HepG2 (cell line): Measurements from ENCODE around the gene RNF208. TPM values are rescaled to one million over a fixed set of nuclear protein-coding genes. Genes with fewer than 3 reads are reported as not detected.

ENCODE experiments used
- ATAC-seq: fragments of 200-7000 bp; cut with Tn5 transposase; 3 replicates; pipeline ENCODE4 v1.9.1; 2020; ENCODE audit warnings: mild to moderate bottlenecking, moderate library complexity
- BruUV-seq: library from RNA; stranded (reverse); fragments of 400-500 nt; replicated peaks from 2 replicates; lab custom pipeline; 2021; lab: Mats Ljungman, UMichigan
- CTCF ChIA-PET: fragments of 300-600 bp; formaldehyde crosslinking; extraction: SDS; loops from one replicate; lab custom pipeline; 2021; ENCODE audit warnings: low total read pairs, inconsistent platforms, low intra/inter-chr PET ratio; lab: Yijun Ruan, JAX
- POLR2A ChIA-PET: fragments of 350-600 bp; sonication (Branson Sonifier 250); formaldehyde crosslinking; loops from one replicate; lab custom pipeline; 2020; ENCODE audit warnings: antibody characterized with exemption, inconsistent platforms; lab: Yijun Ruan, JAX
- DNase-seq: peaks from one replicate; pipeline ENCODE4 v3.0.0-alpha.2; 2015; ENCODE audit warnings: low spot score
- FAIRE-seq: peaks from 3 replicates; lab custom pipeline; 2011; peaks lifted over from hg19 to GRCh38; lab: Jason Lieb, UNC
- H2AFZ ChIP-seq: one replicate; pipeline ENCODE4 v1.6.1; 2011; ENCODE audit warnings: low read length, inconsistent platforms
- H3K27ac ChIP-seq: fragments of 300-600 bp; 3 replicates; pipeline ENCODE4 v1.8.0; 2011; ENCODE audit warnings: mixed run types, mild to moderate bottlenecking, mixed read lengths, low read length, inconsistent platforms; ENCODE audit not compliant: insufficient read depth; ENCODE audit errors: extremely low read length
- H3K27me3 ChIP-seq, 2 experiments: fragments of 200-600 bp in 1 of 2; 2 replicates in 1 of 2; 3 replicates in 1 of 2; pipeline versions ENCODE4 v1.6.0 to v1.8.0; 2011; ENCODE audit warnings: low read length in 2 of 2, mild to moderate bottlenecking in 2 of 2, moderate library complexity in 2 of 2, inconsistent platforms in 1 of 2; ENCODE audit not compliant: insufficient read depth in 2 of 2, control insufficient read depth in 1 of 2
- H3K36me3 ChIP-seq, 2 experiments: fragments of 200-600 bp in 1 of 2; replicated peaks in 1 of 2; 2 replicates in 1 of 2; 3 replicates in 1 of 2; pipeline versions ENCODE4 v1.5.1 to v1.8.0; 2011; ENCODE audit warnings: low read length in 2 of 2, inconsistent platforms in 1 of 2; ENCODE audit not compliant: insufficient read depth in 2 of 2, control insufficient read depth in 1 of 2
- H3K4me1 ChIP-seq: 2 replicates; pipeline ENCODE4 v1.5.1; 2012; ENCODE audit warnings: low read length, inconsistent platforms; ENCODE audit not compliant: insufficient read depth
- H3K4me2 ChIP-seq: 2 replicates; pipeline ENCODE4 v1.6.0; 2011; ENCODE audit warnings: low read depth, low read length, inconsistent platforms
- H3K4me3 ChIP-seq, 3 experiments: fragments of 200-600 bp in 1 of 3; sonication (generic), shearing (Covaris generic) in 1 of 3; replicated peaks in 1 of 3; 2 replicates each; pipeline ENCODE4 v1.5.1; 2011 to 2016; ENCODE audit warnings: low read length in 3 of 3, inconsistent platforms in 2 of 3, low read depth in 2 of 3, mild to moderate bottlenecking in 2 of 3, control low read depth in 1 of 3, mixed read lengths in 1 of 3; ENCODE audit not compliant: insufficient read depth in 1 of 3
- H3K79me2 ChIP-seq: one replicate; pipeline ENCODE4 v1.6.1; 2011; ENCODE audit warnings: low read length, inconsistent platforms; ENCODE audit not compliant: insufficient read depth
- H3K9ac ChIP-seq: 2 replicates; pipeline ENCODE4 v1.6.0; 2011; ENCODE audit warnings: mild to moderate bottlenecking, low read depth, low read length, inconsistent platforms; ENCODE audit not compliant: insufficient read depth
- H3K9me3 ChIP-seq: 2 replicates; pipeline ENCODE4 v1.5.1; 2012; ENCODE audit warnings: mild to moderate bottlenecking, low read length
- H4K20me1 ChIP-seq: 2 replicates; pipeline ENCODE4 v1.6.0; 2011; ENCODE audit warnings: inconsistent platforms, mild to moderate bottlenecking, low read length, moderate library complexity; ENCODE audit not compliant: insufficient read depth
- ATF3 ChIP-seq: sonication (generic); formaldehyde crosslinking; IDR thresholded peaks from 2 replicates; pipeline ENCODE4 v1.4.0; 2020; ENCODE audit warnings: missing genetic modification reagents
- MLLT10 ChIP-seq: sonication (generic); formaldehyde crosslinking; IDR thresholded peaks from 2 replicates; pipeline ENCODE4 v1.4.0; 2020; ENCODE audit warnings: missing genetic modification reagents
- POLR2AphosphoS5 ChIP-seq: IDR thresholded peaks from 2 replicates; pipeline ENCODE4 v1.6.1; 2012; ENCODE audit warnings: low read depth, low read length
- SP4 ChIP-seq: sonication (generic); formaldehyde crosslinking; IDR thresholded peaks from 2 replicates; pipeline ENCODE4 v1.8.1; 2023; ENCODE audit warnings: mild to moderate bottlenecking, missing genetic modification reagents
- ZBTB4 ChIP-seq: sonication (generic); formaldehyde crosslinking; IDR thresholded peaks from 2 replicates; pipeline ENCODE4 v1.4.0; 2020; ENCODE audit warnings: missing genetic modification reagents, mild to moderate bottlenecking, borderline replicate concordance
- ZNF558 ChIP-seq: sonication (generic); formaldehyde crosslinking; IDR thresholded peaks from 2 replicates; pipeline ENCODE4 v1.9.0; 2022; ENCODE audit warnings: mild to moderate bottlenecking, missing genetic modification reagents, borderline replicate concordance
- WGBS: methylation state at CpG from one replicate; pipeline ENCODE4 v1.1.6; 2017; ENCODE audit warnings: low lambda C conversion rate; 5-methylcytosine and 5-hydroxymethylcytosine counted together
- in situ Hi-C: cut with HindIII; loops from 2 replicates; pipeline ENCODE4 v1.10.0; 2017; ENCODE audit warnings: low pct_unique_long_range_greater_than_20kb; ENCODE audit not compliant: extremely low pct_ligation_motif_present
- intact Hi-C: fragments of 100-400 bp; cut with micrococcal nuclease; formaldehyde crosslinking; loops from one replicate; pipeline ENCODE4 v1.10.0; 2022; ENCODE audit not compliant: unreplicated experiment
- polyA plus RNA-seq, 8 experiments: library from polyadenylated mRNA; depleted of rRNA in 3 of 8; stranded (reverse) in 7 of 8; unstranded in 1 of 8; fragments of >200 nt; fragmentation: Illumina TruSeq in 4 of 8; extraction: Trizol in 4 of 8; gene quantifications; 2 replicates each; pipeline versions ENCODE4 v1.2.1 to v1.2.3, GENCODE V29; 2011 to 2016; ENCODE audit warnings: low read depth in 4 of 8, missing spikeins in 1 of 8, mixed read lengths in 1 of 8; ENCODE audit not compliant: insufficient read depth in 1 of 8
- total RNA-seq, 5 experiments: library from RNA; depleted of rRNA; stranded (reverse); fragments of >200 nt; fragmentation: Illumina TruSeq; extraction: Trizol; gene quantifications; 2 replicates each; pipeline ENCODE4 v1.2.3, GENCODE V29; 2016; ENCODE audit warnings: low read depth in 1 of 5
- TF ChIP-seq, protein P1 (sequence below): sonication (generic); formaldehyde crosslinking; IDR thresholded peaks from 2 replicates; pipeline ENCODE4 v1.4.0; 2020; ENCODE audit warnings: missing genetic modification reagents

The RNF208 gene
- total and polyA plus RNA-seq, 2 of the 13 experiments (the other 11 are each of a cell fraction or from before 2014, with no cell fraction given), result 1.6 to 2.1 TPM

- CTCF ChIA-PET, result no interaction called here
- Histone ChIP-seq H3K9me3 (no peaks in the 10 kb centered on the region), H3K27me3 (no peaks in the 10 kb centered on the region), H3K4me3 (no peak overlapping the region), H3K4me1 (peaks cover 4% of the 10 kb centered on the region), H4K20me1 (no peaks in the 10 kb centered on the region), H3K4me2 (no peak overlapping the region)
- 96% methylated on average over 20 of the region's 22 CpGs for WGBS
- in situ Hi-C loops, result no loop called here
- no peak for FAIRE-seq
- TF ChIP-seq ATF3 (no peak), SP4 (no peak), MLLT10 (CRISPR knock-in tag) (no peak), ZNF558 (CRISPR knock-in tag) (no peak), POLR2AphosphoS5 (no peak), ZBTB4 (no peak)
- TF ChIP-seq, protein P1, sequence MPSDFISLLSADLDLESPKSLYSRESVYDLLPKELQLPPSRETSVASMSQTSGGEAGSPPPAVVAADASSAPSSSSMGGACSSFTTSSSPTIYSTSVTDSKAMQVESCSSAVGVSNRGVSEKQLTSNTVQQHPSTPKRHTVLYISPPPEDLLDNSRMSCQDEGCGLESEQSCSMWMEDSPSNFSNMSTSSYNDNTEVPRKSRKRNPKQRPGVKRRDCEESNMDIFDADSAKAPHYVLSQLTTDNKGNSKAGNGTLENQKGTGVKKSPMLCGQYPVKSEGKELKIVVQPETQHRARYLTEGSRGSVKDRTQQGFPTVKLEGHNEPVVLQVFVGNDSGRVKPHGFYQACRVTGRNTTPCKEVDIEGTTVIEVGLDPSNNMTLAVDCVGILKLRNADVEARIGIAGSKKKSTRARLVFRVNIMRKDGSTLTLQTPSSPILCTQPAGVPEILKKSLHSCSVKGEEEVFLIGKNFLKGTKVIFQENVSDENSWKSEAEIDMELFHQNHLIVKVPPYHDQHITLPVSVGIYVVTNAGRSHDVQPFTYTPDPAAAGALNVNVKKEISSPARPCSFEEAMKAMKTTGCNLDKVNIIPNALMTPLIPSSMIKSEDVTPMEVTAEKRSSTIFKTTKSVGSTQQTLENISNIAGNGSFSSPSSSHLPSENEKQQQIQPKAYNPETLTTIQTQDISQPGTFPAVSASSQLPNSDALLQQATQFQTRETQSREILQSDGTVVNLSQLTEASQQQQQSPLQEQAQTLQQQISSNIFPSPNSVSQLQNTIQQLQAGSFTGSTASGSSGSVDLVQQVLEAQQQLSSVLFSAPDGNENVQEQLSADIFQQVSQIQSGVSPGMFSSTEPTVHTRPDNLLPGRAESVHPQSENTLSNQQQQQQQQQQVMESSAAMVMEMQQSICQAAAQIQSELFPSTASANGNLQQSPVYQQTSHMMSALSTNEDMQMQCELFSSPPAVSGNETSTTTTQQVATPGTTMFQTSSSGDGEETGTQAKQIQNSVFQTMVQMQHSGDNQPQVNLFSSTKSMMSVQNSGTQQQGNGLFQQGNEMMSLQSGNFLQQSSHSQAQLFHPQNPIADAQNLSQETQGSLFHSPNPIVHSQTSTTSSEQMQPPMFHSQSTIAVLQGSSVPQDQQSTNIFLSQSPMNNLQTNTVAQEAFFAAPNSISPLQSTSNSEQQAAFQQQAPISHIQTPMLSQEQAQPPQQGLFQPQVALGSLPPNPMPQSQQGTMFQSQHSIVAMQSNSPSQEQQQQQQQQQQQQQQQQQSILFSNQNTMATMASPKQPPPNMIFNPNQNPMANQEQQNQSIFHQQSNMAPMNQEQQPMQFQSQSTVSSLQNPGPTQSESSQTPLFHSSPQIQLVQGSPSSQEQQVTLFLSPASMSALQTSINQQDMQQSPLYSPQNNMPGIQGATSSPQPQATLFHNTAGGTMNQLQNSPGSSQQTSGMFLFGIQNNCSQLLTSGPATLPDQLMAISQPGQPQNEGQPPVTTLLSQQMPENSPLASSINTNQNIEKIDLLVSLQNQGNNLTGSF (CRISPR knock-in tag), result no peak
- TF ChIP-seq, all 625 proteins: peak for 0
- Histone ChIP-seq H3K27ac (no peak overlapping the region), H3K36me3 (peaks cover 27 to 35% of the 10 kb centered on the region in 2 experiments; a peak in 4 of 5 replicates), H3K79me2 (peaks cover 4% of the 10 kb centered on the region), H2AFZ (no peak overlapping the region), H3K9ac (no peak overlapping the region)
- POLR2A ChIA-PET, result no interaction called here
- DNase-seq (no peak), ATAC-seq (no peak)
- no TSS peak for BruUV-seq
- intact Hi-C loops, result no loop called here
These were observed 40.4 kb downstream of the RNF208 start for GRCh38 chr9:137181680-137182079.
